ENCODE results near the gene DXO. TPM values are rescaled to one million over a fixed set of nuclear protein-coding genes. Genes with fewer than 3 reads are reported as not detected.

Gene DXO
- total and polyA plus RNA-seq, 2 of the 4 experiments (the other 2 are of a cell fraction): 9.3 to 21.4 TPM

DNA sequence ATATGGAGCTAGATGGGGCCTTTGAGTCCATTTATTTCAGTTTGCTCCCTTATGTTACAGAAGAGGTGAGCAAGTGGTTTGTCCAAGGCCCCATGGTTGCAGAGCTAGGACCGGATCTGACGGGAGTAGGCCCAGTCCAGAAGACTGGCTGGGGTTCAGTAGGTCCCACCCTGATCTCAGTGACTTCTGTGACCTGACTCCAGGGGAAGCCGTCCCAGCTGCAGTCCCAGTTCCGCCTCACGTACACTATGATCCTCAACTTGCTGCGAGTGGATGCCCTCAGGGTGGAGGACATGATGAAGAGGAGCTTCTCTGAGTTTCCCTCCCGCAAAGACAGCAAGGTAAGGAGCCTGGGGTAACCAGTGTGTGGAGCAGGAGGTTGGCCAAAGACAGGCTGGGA lies 5.4 kb downstream of the DXO start:
- no peak overlapping the region for H4K91ac ChIP-seq (ENCODE audit: insufficient read depth, low read depth, low read length)
- no peak overlapping the region for H3K9ac ChIP-seq (ENCODE audit: low read depth, low read length)
- no peak overlapping the region for H3K4ac ChIP-seq (ENCODE audit: low read depth, low read length)
- 93% methylated on average over 5 of the region's 7 CpGs; no CpG with 5 or more reads in 1 of the 2 experiments for WGBS, 2 experiments (ENCODE audit: extremely low coverage in 2 of 2, insufficient read length in 1 of 2)
- ATAC-seq (ENCODE audit: low read depth): no peak
- CTCF ChIA-PET: no interaction called here
- DNase-seq: no peak
- H3K4me1 ChIP-seq (ENCODE audit: control insufficient read depth, insufficient read depth, low read length): peaks cover 8% of the 10 kb centered on the region
- H3K4me3 ChIP-seq (ENCODE audit: insufficient read depth, low read depth, low read length): no peak overlapping the region
- no peaks in the 10 kb centered on the region for H3K9me3 ChIP-seq (ENCODE audit: control insufficient read depth, insufficient read depth, low read length)
- intact Hi-C loops (cut with micrococcal nuclease) (no loop called here), in situ Hi-C loops (cut with MboI; ENCODE audit: low sequenced_read_pairs) (no loop called here), dilution Hi-C loops (cut with HindIII; ENCODE audit: low sequenced_read_pairs, unreplicated experiment) (no loop called here)
- peaks cover 9 to 27% of the 10 kb centered on the region in 2 experiments for H3K79me1 ChIP-seq (ENCODE audit: low read depth in 1 of 2, low read length in 2 of 2)
- H3K27ac ChIP-seq (ENCODE audit: insufficient read depth, low read length): no peak overlapping the region
- H2AK9ac ChIP-seq (replicated peaks; ENCODE audit: low read depth, low read length, poor library complexity): no peak overlapping the region
- no peak overlapping the region for H3K56ac ChIP-seq (ENCODE audit: extremely low read depth, insufficient read depth, low read length)
- H3K27me3 ChIP-seq (ENCODE audit: control insufficient read depth, insufficient read depth, low read length): no peaks in the 10 kb centered on the region
- no peak overlapping the region for H2BK15ac ChIP-seq (ENCODE audit: low read depth, low read length)
- H4K8ac ChIP-seq (ENCODE audit: low read depth in 2 of 2, low read length in 2 of 2): no peak overlapping the region
- POLR2A ChIA-PET (ENCODE audit: unreplicated experiment): no interaction called here
- no peak overlapping the region for H3K14ac ChIP-seq (replicated peaks; ENCODE audit: low read depth, low read length)
- no peak overlapping the region for H2BK5ac ChIP-seq (ENCODE audit: low read depth, low read length, poor library complexity, severe bottlenecking)
- H4K5ac ChIP-seq (ENCODE audit: low read depth, low read length): no peak overlapping the region
- H3K4me2 ChIP-seq (ENCODE audit: low read depth, low read length): no peak overlapping the region
- no peak overlapping the region for H2BK20ac ChIP-seq (ENCODE audit: low read depth, low read length)
- peaks cover 73% of the 10 kb centered on the region for H3K36me3 ChIP-seq (ENCODE audit: control insufficient read depth, insufficient read depth, low read length)
- no peak overlapping the region for H2BK120ac ChIP-seq (ENCODE audit: low read depth, low read length)
- H2AFZ ChIP-seq (replicated peaks; ENCODE audit: low read length, poor library complexity): no peak overlapping the region
- BruUV-seq (replicated peaks): no TSS peak
- H4K20me1 ChIP-seq (ENCODE audit: insufficient read depth, low read length): no peaks in the 10 kb centered on the region
- TF ChIP-seq RCOR1 (IDR thresholded peaks at IDR 0.05; ENCODE audit: insufficient replicate concordance, low read length) (no peak), MAFK (IDR thresholded peaks at IDR 0.05; ENCODE audit: low read depth, low read length) (no peak), RFX5 (IDR thresholded peaks at IDR 0.05; ENCODE audit: low read depth, low read length) (no peak), NFE2L2 (IDR thresholded peaks at IDR 0.05; ENCODE audit: low read depth, low read length) (no peak)
- TF ChIP-seq, protein P1, sequence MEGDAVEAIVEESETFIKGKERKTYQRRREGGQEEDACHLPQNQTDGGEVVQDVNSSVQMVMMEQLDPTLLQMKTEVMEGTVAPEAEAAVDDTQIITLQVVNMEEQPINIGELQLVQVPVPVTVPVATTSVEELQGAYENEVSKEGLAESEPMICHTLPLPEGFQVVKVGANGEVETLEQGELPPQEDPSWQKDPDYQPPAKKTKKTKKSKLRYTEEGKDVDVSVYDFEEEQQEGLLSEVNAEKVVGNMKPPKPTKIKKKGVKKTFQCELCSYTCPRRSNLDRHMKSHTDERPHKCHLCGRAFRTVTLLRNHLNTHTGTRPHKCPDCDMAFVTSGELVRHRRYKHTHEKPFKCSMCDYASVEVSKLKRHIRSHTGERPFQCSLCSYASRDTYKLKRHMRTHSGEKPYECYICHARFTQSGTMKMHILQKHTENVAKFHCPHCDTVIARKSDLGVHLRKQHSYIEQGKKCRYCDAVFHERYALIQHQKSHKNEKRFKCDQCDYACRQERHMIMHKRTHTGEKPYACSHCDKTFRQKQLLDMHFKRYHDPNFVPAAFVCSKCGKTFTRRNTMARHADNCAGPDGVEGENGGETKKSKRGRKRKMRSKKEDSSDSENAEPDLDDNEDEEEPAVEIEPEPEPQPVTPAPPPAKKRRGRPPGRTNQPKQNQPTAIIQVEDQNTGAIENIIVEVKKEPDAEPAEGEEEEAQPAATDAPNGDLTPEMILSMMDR (conservative IDR thresholded peaks at IDR 0.05; ENCODE audit: low read depth, low read length): no peak
- H3K9me1 ChIP-seq (ENCODE audit: insufficient read depth, low read length): peaks cover under 1% of the 10 kb centered on the region; the same call in 1 of the 2 replicates
- H2AK5ac ChIP-seq (ENCODE audit: low read depth, low read length): no peak overlapping the region
- H3K23ac ChIP-seq (ENCODE audit: low read depth, low read length): no peak overlapping the region
- H3K18ac ChIP-seq (ENCODE audit: low read depth, low read length): no peak overlapping the region
